Activated naive CD4-positive, alpha-beta T cell treated with anti-CD3 and anti-CD28 coated beads, Interleukin-2, amount 50 U/mL, for 24 hours (primary cell): ENCODE measurements around the gene RASA3.

Experiments
- H3K27ac Mint-ChIP-seq: one replicate; pipeline ENCODE4 v1.8.0; 2021; ENCODE audit warnings: mild to moderate bottlenecking, mixed read lengths
- H3K27me3 Mint-ChIP-seq: one replicate; pipeline ENCODE4 v1.8.0; 2021; ENCODE audit warnings: mixed read lengths
- H3K36me3 Mint-ChIP-seq: one replicate; pipeline ENCODE4 v1.8.0; 2021; ENCODE audit warnings: mixed read lengths
- H3K4me1 Mint-ChIP-seq: one replicate; pipeline ENCODE4 v1.8.0; 2021; ENCODE audit warnings: mixed read lengths
- H3K4me3 Mint-ChIP-seq: one replicate; pipeline ENCODE4 v1.8.0; 2021; ENCODE audit warnings: mild to moderate bottlenecking, mixed read lengths
- H3K9me3 Mint-ChIP-seq: one replicate; pipeline ENCODE4 v1.8.0; 2021; ENCODE audit warnings: mixed read lengths

RASA3 gene

GRCh38 chr13:114147803-114148520, 15.5 kb upstream of the RASA3 start:
- Mint-ChIP-seq H3K9me3 (no peaks in the 10 kb centered on the region), H3K4me1 (peaks cover 79% of the 10 kb centered on the region), H3K4me3 (peak overlapping the region; percentile 78), H3K36me3 (peaks cover 4% of the 10 kb centered on the region), H3K27ac (peak overlapping the region; percentile 97), H3K27me3 (no peaks in the 10 kb centered on the region)

DNA sequence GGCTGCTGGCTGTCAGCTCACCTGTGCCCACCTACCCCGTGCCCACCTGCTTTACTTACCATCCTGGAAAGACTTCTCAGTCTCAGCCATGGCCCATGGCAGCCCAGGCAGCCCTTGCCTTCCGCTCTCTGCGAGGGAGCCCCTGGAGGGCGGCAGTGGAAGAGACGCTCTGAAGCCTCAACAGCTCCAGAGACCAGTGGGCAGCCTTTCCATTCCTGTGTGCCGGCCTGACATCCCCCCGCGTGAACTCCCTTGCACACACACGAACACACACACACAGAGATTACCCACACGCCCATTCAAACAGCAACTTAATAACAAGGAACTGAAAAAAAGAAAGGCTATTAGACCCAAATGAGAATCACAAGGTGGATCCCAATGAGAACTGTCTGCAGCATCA, 14.2 kb upstream of the RASA3 start:
- H3K4me3 Mint-ChIP-seq: peak overlapping the region; percentile 16
- peaks cover 67% of the 10 kb centered on the region for H3K4me1 Mint-ChIP-seq
- peak overlapping the region; percentile 46 for H3K27ac Mint-ChIP-seq
- no peaks in the 10 kb centered on the region for H3K27me3 Mint-ChIP-seq
- H3K9me3 Mint-ChIP-seq: no peaks in the 10 kb centered on the region
- H3K36me3 Mint-ChIP-seq: peaks cover 4% of the 10 kb centered on the region

GRCh38 chr13:114146173-114146572, 13.8 kb upstream of the RASA3 start:
- Mint-ChIP-seq H3K4me1 (peaks cover 63% of the 10 kb centered on the region), H3K9me3 (no peaks in the 10 kb centered on the region), H3K27ac (peak overlapping the region; percentile 46), H3K36me3 (peaks cover 4% of the 10 kb centered on the region), H3K4me3 (no peak overlapping the region), H3K27me3 (no peaks in the 10 kb centered on the region)

GRCh38 chr13:114145722-114146121, 13.3 kb upstream of the RASA3 start:
- peak overlapping the region; percentile 46 for H3K27ac Mint-ChIP-seq
- no peaks in the 10 kb centered on the region for H3K27me3 Mint-ChIP-seq
- H3K4me1 Mint-ChIP-seq: peaks cover 58% of the 10 kb centered on the region
- peaks cover 4% of the 10 kb centered on the region for H3K36me3 Mint-ChIP-seq
- no peaks in the 10 kb centered on the region for H3K9me3 Mint-ChIP-seq
- H3K4me3 Mint-ChIP-seq: no peak overlapping the region

- Mint-ChIP-seq H3K36me3 (peaks cover 4% of the 10 kb centered on the region), H3K9me3 (no peaks in the 10 kb centered on the region), H3K27ac (peak overlapping the region; percentile 86), H3K27me3 (no peaks in the 10 kb centered on the region), H3K4me3 (peak overlapping the region; percentile 34), H3K4me1 (peaks cover 53% of the 10 kb centered on the region)
Observed at GRCh38 chr13:114145256-114145655, 12.8 kb upstream of the RASA3 start.

DNA sequence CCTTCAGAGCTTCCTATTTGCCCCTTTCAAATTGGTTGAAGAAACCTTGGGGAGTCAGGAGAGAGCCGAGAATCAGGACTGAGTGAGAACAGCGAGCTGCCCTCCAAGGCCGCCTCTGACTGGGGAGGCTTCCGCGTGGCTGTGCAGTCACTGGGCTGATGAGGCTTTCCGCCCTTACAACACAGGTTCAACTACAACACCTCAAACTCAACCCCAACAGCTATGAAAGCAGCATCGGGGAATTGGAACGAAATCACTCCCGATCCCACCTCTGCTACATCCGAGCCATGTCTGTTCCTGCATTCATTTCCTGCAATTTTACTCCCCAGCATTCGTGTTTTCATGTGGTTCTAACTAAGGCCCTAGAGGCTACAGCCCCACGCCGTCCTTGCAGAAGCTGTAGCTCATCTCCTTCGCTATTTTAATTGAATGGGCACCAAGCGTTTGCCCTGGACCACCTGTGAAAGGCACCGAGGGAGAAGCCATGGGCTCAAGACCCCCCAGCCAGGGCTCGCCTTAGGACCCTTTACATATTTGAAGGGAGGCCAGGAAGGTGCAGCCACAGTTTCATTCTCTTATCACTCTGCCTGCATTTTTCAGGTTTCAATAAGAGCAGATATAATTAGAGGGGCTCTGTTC, 12.3 kb upstream of the RASA3 start:
- Mint-ChIP-seq H3K4me1 (peaks cover 48% of the 10 kb centered on the region), H3K27ac (peak overlapping the region; percentile 86), H3K4me3 (peak overlapping the region; percentile 34), H3K36me3 (peaks cover 4% of the 10 kb centered on the region), H3K9me3 (no peaks in the 10 kb centered on the region), H3K27me3 (no peaks in the 10 kb centered on the region)

GRCh38 chr13:114143806-114144605, 11.6 kb upstream of the RASA3 start:
- Mint-ChIP-seq H3K9me3 (no peaks in the 10 kb centered on the region), H3K27ac (peak overlapping the region; percentile 61), H3K4me1 (peaks cover 41% of the 10 kb centered on the region), H3K36me3 (peaks cover 2% of the 10 kb centered on the region), H3K4me3 (no peak overlapping the region), H3K27me3 (no peaks in the 10 kb centered on the region)

DNA sequence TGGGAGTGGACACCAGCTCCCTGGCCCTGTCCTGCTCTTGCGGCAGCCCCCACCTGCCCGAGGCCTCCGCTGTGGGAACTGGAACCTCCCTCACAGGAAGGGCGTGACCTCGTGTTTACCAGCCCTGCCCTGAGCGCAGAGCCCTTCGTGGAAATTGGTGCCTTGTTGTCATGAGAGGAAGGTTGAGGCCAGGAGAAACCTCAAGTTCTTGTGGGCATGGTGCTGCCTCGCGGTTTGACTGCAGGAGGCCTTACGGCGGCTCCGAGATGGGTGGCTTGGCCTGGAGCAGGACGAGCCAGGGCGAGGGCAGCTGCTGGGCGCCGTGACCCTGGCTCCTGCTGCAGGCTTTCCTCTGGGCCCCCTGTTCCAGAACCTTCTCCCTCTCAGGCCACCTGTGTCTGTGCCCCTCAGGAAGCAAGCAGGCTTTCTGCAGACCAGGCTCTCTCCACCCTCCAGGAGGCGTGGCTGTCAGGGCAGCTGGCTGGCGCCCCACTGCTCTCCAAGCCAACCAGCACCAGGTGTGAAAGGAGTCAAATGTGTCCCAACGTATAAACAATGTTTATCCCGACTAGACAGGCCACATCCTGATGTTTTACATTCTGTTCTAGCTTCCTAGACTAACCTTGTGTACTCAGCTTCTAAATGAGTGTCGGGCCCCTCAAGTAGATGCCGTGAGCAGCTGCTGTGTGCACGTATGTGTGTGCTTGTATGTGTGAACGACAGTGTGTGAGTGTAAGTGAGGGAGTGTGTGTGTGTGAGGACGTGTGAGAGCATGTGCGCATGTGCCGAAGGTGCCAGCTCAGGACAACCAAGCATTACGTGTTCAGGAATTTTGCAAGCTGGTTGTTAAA, 10.4 kb upstream of the RASA3 start:
- no peaks in the 10 kb centered on the region for H3K9me3 Mint-ChIP-seq

GRCh38 chr13:114142137-114142550, 9.7 kb upstream of the RASA3 start:
- Mint-ChIP-seq H3K4me3 (no peak overlapping the region), H3K4me1 (peaks cover 34% of the 10 kb centered on the region), H3K27me3 (no peaks in the 10 kb centered on the region), H3K9me3 (no peaks in the 10 kb centered on the region), H3K36me3 (no peaks in the 10 kb centered on the region), H3K27ac (no peak overlapping the region)

More for the DNA sequence above, 10.4 kb upstream of the RASA3 start:
- Mint-ChIP-seq H3K4me1 (peaks cover 31% of the 10 kb centered on the region), H3K4me3 (no peak overlapping the region), H3K27ac (no peak overlapping the region), H3K36me3 (peaks cover under 1% of the 10 kb centered on the region), H3K27me3 (no peaks in the 10 kb centered on the region)

DNA sequence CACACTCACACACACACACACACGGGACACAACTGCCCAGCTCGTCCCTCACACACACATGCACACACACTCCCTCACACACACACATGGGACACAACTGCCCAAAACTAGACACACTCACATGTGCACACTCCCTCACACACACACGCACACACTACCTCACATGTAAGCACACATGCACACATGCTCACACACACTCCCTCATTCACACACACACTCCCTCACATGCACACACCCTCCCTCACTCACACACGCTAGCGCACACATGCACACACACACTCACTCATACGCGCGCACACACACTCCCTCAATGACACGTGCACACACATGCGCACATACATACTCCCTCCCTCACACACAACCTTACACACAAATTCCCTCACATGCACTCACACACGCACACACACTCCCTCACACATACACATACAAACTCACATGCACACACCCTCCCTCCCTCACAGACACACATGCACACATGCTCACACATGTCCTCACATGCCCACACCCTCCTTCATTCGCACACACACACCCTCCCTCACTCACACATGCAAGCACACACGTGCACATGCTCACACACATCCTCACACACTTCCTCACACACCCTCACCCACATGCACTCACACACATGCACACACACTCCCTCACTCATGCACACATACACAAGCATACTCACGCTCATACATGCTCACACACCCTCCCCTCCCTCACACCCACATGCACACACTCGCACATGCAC, 9.0 kb upstream of the RASA3 start:
- no peaks in the 10 kb centered on the region for H3K9me3 Mint-ChIP-seq
- H3K4me1 Mint-ChIP-seq: peaks cover 30% of the 10 kb centered on the region
- H3K36me3 Mint-ChIP-seq: no peaks in the 10 kb centered on the region
- no peak overlapping the region for H3K4me3 Mint-ChIP-seq
- H3K27ac Mint-ChIP-seq: no peak overlapping the region
- no peaks in the 10 kb centered on the region for H3K27me3 Mint-ChIP-seq

DNA sequence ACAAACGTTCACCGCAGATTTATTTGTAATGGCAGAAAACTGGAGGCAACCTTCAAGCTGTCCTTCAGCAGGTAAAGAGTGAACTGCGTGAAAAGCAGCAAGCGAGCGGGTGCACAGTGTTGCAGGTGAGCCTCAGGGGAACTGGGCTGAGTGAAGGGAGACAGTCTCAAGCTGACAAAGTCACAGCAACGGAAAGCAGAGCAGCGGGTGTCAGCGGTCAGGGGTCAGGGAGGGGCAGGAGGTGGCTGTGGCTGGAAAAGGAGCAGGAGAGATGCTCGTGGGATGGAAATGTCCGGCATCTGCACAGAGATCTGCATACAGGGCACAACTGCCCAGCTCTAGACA, 8.5 kb upstream of the RASA3 start:
- no peaks in the 10 kb centered on the region for H3K36me3 Mint-ChIP-seq
- H3K4me1 Mint-ChIP-seq: peaks cover 26% of the 10 kb centered on the region
- no peak overlapping the region for H3K27ac Mint-ChIP-seq
- H3K9me3 Mint-ChIP-seq: no peaks in the 10 kb centered on the region
- no peaks in the 10 kb centered on the region for H3K27me3 Mint-ChIP-seq
- H3K4me3 Mint-ChIP-seq: no peak overlapping the region

DNA sequence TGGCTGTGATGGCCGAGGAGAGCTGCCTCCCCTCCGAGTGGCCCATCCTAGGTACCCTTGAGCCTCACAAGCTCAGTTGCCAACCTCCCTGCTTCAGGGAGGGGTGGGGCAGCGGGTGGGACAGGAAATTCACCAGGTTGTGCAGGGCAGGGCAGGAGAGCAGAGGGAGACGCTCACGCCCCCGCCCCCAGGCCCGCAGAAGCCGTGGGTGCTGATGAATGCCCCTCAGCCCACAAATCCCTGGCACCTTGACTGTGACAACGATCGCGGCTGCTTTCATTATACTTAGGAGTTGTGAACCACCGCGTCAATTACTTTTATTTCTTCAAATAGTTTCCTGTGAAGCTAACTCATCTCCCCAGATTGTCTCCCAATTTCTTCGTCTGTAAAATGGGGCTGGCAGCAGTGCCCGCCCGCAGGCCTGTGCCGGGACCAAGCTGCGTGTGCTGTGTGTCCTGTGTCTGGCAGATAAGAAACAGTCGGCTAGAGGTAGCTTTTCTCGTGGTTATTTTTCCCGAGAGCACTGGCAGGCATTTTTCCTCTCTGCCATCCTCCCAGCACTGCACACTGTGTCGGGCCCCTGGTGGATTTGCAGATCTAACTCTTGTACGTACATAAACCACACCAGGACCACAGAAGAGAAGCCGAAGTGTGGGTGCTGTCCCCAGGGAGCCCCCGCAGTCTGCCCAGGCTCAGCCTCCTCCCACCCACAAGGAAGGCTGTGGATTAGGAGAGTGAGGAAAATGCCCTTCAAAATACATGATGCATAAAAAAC, 7.9 kb upstream of the RASA3 start:
- Mint-ChIP-seq H3K27me3 (no peaks in the 10 kb centered on the region), H3K4me1 (peaks cover 21% of the 10 kb centered on the region), H3K4me3 (no peak overlapping the region), H3K27ac (no peak overlapping the region), H3K9me3 (no peaks in the 10 kb centered on the region), H3K36me3 (no peaks in the 10 kb centered on the region)

- peaks cover 23% of the 10 kb centered on the region for H3K4me1 Mint-ChIP-seq
- H3K36me3 Mint-ChIP-seq: no peaks in the 10 kb centered on the region
- H3K4me3 Mint-ChIP-seq: no peak overlapping the region
- H3K27ac Mint-ChIP-seq: no peak overlapping the region
- H3K27me3 Mint-ChIP-seq: no peaks in the 10 kb centered on the region
- H3K9me3 Mint-ChIP-seq: no peaks in the 10 kb centered on the region
Observed at GRCh38 chr13:114136576-114136975, 4.2 kb upstream of the RASA3 start.

GRCh38 chr13:114135731-114136171, 3.3 kb upstream of the RASA3 start:
- Mint-ChIP-seq H3K9me3 (no peaks in the 10 kb centered on the region), H3K27me3 (no peaks in the 10 kb centered on the region), H3K4me1 (peaks cover 27% of the 10 kb centered on the region), H3K27ac (no peak overlapping the region), H3K36me3 (no peaks in the 10 kb centered on the region), H3K4me3 (no peak overlapping the region)
